ENCODE data around the gene ZKSCAN1.
"Not testable (repeated sequence)": the region's sequence is repeated elsewhere in the genome, so short reads cannot be mapped to it uniquely, and the experiment has no call there.

GRCh38 chr7:99973817-99974216 lies 41.6 kb upstream of the ZKSCAN1 start:
- TF ChIP-seq POLR2A, CTCF (IDR thresholded peaks at IDR 0.05): not testable (repeated sequence)

Measured in prostate gland (tissue), 2 donors.